Cardiac muscle cell (in vitro differentiated cells and primary cell): ENCODE data around the gene ECEL1. TPM values are rescaled to one million over a fixed set of nuclear protein-coding genes. Genes with fewer than 3 reads are reported as not detected.
A peak's percentile ranks its signal among the peaks of the same experiment; 100 is the strongest.
"Not testable (repeated sequence)": the region's sequence is repeated elsewhere in the genome, so short reads cannot be mapped to it uniquely, and the experiment has no call there.

Source experiments
- DNase-seq, 2 donors: peaks; one replicate each; pipeline versions ENCODE4 v3.0.0 to v3.0.0-alpha.2; 2010 to 2017; ENCODE audit warnings: low read depth in 1 of 2, low spot score in 1 of 2
- H3K27ac ChIP-seq: fragments of 200-600 bp; sonication (generic); 2 replicates; pipeline ENCODE4 v1.5.1; 2016
- H3K27me3 ChIP-seq: fragments of 200-600 bp; sonication (generic); 2 replicates; pipeline ENCODE4 v1.6.0; 2016; ENCODE audit warnings: control low read depth
- H3K36me3 ChIP-seq: fragments of 200-600 bp; sonication (generic); 2 replicates; pipeline ENCODE4 v1.5.1; 2016; ENCODE audit warnings: control low read depth
- H3K4me1 ChIP-seq: fragments of 200-600 bp; sonication (generic); 2 replicates; pipeline ENCODE4 v1.8.1; 2017; ENCODE audit warnings: low read depth, mild to moderate bottlenecking, mixed run types
- H3K4me3 ChIP-seq: fragments of 200-600 bp; sonication (generic); 2 replicates; pipeline ENCODE4 v1.5.1; 2016; ENCODE audit warnings: mild to moderate bottlenecking
- H3K9me3 ChIP-seq: fragments of 200-600 bp; sonication (generic); 2 replicates; pipeline ENCODE4 v1.5.1; 2017; ENCODE audit warnings: low read depth, mild to moderate bottlenecking, control low read depth
- polyA plus RNA-seq: library from polyadenylated mRNA; unstranded; fragments of >200 nt; fragmentation: Nextera tagmentation; extraction: Ambion mirVana; gene quantifications from 2 replicates; pipeline ENCODE4 v1.2.1, GENCODE V29; 2016
- total RNA-seq: library from RNA; depleted of rRNA; stranded (reverse); fragments of >200 nt; gene quantifications from 2 replicates; pipeline ENCODE4 v1.2.3, GENCODE V29; 2016
- TF ChIP-seq, protein P1 (sequence below): IDR thresholded peaks from 2 replicates; pipeline ENCODE4 v1.5.1; 2012; ENCODE audit warnings: low read depth, mild to moderate bottlenecking, low read length

Gene ECEL1
- total and polyA plus RNA-seq, 2 experiments from 2014 or later: 0.70 to 2.3 TPM

DNA sequence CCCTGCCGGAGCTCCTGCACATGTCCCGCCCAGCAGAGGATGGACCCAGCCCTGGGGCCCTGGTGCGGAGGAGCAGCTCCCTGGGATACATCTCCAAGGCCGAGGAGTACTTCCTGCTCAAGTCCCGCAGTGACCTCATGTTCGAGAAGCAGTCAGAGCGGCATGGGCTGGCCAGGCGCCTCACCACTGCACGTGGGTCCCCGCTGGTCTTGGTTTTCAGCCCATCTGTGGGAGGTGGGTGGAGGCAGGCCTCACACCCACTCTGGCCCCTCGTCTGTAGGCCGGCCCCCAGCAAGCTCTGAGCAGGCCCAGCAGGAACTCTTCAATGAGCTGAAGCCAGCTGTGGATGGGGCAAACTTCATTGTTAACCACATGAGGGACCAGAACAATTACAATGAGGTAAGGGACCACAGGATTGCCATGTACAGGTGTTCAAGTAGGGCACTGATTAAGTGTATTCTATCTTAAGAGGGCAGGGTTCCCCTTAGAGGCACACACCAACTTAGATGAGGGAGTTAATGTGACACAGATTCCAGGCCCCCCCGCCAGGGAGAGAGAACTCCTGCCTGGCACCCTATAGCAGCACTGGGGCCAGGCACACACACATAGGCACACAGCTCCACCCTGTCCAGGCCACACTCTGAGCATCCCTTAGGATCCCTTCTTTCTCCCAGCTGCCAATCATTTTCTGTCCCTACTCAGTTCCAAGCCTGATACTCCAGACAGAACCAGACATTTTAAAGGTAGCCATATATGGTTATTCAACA lies 46.5 kb upstream of the ECEL1 start:
- Histone ChIP-seq H3K27me3 (no peaks in the 10 kb centered on the region), H3K36me3 (no peaks in the 10 kb centered on the region), H3K4me1 (peaks cover under 1% of the 10 kb centered on the region), H3K4me3 (no peak overlapping the region), H3K27ac (no peak overlapping the region), H3K9me3 (no peaks in the 10 kb centered on the region)
- peak in 1 of 2 donors; percentile 59 for DNase-seq
- TF ChIP-seq, protein P1, sequence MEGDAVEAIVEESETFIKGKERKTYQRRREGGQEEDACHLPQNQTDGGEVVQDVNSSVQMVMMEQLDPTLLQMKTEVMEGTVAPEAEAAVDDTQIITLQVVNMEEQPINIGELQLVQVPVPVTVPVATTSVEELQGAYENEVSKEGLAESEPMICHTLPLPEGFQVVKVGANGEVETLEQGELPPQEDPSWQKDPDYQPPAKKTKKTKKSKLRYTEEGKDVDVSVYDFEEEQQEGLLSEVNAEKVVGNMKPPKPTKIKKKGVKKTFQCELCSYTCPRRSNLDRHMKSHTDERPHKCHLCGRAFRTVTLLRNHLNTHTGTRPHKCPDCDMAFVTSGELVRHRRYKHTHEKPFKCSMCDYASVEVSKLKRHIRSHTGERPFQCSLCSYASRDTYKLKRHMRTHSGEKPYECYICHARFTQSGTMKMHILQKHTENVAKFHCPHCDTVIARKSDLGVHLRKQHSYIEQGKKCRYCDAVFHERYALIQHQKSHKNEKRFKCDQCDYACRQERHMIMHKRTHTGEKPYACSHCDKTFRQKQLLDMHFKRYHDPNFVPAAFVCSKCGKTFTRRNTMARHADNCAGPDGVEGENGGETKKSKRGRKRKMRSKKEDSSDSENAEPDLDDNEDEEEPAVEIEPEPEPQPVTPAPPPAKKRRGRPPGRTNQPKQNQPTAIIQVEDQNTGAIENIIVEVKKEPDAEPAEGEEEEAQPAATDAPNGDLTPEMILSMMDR: no peak

DNA sequence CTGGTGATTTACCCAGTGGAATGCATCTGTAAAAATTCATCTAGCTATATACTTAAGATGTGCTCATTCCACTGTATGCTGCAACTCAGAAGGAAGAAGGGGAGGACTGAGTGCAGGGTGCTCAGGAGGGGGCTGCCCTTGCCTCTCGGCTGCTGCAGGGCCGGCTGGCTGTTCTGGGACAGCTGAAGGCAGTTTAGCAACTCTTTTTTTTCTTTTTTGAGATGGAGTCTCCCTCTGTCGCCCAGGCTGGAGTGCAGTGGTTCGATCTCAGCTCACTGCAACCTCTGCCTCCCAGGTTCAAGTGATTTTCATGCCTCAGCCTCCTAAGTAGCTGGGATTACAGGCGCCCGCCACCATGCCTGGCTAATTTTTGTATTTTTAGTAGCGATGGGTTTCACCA lies 45.2 kb upstream of the ECEL1 start:
- H3K4me3 ChIP-seq, H3K27me3 ChIP-seq, H3K27ac ChIP-seq, H3K36me3 ChIP-seq, DNase-seq, H3K4me1 ChIP-seq, H3K9me3 ChIP-seq: not testable (repeated sequence)

DNA sequence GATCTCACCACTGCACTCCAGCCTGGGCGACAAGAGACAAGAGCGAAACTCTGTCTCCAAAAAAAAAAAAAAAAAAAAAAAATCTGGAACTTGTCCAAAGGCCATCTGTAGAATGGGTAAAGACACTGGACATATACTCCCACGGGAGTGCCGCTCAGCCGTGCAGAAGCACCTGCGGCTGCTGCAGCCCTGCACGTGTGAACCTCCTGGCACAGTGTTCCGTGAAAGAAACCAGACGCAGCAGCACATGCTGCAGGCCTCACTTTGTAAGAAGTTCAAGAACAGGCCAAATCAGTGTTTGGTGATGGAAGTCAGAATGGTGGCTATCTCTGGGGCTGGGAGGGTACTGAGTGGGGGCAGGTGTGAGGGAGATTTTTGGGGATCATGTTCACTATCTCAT lies 44.8 kb upstream of the ECEL1 start:
- H3K36me3 ChIP-seq: no peaks in the 10 kb centered on the region
- peak in 1 of 2 donors; percentile 40 for DNase-seq
- no peak overlapping the region for H3K27ac ChIP-seq
- no peaks in the 10 kb centered on the region for H3K27me3 ChIP-seq
- TF ChIP-seq, protein P1: no peak
- H3K9me3 ChIP-seq: no peaks in the 10 kb centered on the region
- H3K4me3 ChIP-seq: no peak overlapping the region
- no peaks in the 10 kb centered on the region for H3K4me1 ChIP-seq

DNA sequence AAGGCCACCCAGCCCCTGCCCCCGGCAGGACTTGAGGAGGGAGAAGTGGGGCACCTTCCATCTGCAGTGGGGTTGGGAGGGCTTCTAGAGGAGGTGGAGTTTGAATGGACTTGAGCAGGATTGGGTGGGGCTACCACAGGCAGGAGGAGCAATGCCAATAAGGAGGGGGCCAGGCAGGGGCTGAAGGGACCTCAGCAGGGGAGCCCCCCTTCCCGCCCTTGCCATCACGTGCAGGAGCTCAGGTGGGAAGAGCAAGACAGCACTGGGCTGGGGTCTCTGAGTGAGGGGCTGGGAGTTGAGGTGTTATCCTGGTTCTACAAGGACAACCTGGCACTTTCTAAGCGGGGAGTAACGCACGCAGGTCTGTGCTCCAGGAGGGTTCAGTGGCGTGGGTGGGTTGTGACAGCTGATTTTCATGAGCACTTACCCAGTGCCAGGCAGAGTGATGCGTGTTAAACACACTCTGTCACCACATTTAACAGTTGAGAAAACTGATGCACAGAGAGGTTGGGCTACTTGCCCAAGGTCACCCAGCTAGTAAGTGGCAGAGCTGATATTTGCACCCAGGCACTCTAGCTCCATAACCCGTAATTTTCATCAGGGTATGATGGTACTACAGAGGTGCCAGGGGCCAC lies 43.1 kb upstream of the ECEL1 start:
- Histone ChIP-seq H3K4me1 (no peaks in the 10 kb centered on the region), H3K4me3 (no peak overlapping the region), H3K27ac (no peak overlapping the region), H3K9me3 (no peaks in the 10 kb centered on the region), H3K27me3 (no peaks in the 10 kb centered on the region), H3K36me3 (no peaks in the 10 kb centered on the region)
- DNase-seq: no peak
- TF ChIP-seq, protein P1: no peak

DNA sequence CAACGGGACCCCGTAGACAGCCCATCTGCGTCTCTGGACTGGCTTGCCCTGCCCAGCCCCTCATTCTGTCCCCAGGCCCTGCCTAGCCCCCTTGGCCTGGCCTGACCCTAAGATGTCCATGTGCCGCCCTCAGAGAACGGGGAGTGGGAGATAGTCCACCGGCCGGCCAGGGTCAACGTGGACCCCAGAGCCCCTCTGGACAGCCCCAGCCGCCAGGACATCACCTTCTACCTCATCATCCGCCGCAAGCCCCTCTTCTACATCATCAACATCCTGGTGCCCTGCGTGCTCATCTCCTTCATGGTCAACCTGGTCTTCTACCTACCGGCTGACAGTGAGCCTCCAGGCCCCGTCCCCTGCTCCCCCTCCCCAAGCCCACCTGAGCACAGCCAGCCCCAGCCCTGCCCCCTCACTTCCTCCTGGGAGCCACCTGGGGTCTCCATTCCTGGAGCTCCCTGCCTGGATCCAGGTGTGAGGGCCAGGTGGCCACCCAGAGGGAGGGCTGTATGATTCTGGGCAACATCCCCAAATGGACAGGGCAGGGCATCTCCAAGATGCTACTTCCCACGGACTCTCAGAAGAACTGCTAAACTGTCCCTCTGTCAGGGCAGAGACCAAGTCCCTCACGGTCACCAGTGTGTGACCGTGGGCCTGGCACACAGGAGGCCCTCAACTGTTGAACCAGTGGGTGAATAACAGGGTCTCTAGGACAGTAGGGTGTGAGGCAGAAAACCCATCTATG lies 42.3 kb upstream of the ECEL1 start:
- Histone ChIP-seq H3K27me3 (no peaks in the 10 kb centered on the region), H3K36me3 (no peaks in the 10 kb centered on the region), H3K4me1 (peaks cover 2% of the 10 kb centered on the region), H3K27ac (no peak overlapping the region), H3K4me3 (no peak overlapping the region), H3K9me3 (no peaks in the 10 kb centered on the region)
- TF ChIP-seq, protein P1: no peak
- DNase-seq: no peak
